Epithelial cell of prostate (primary cell): ENCODE measurements around the gene TARS3.
"Not testable (repeated sequence)": the region's sequence is repeated elsewhere in the genome, so short reads cannot be mapped to it uniquely, and the experiment has no call there.

Experiments used
- DNase-seq: peaks from one replicate; pipeline ENCODE4 v3.0.0-alpha.2; 2011; ENCODE audit warnings: low read depth, low spot score
- H3K27ac ChIP-seq: fragments of 450-650 bp; 2 replicates; pipeline ENCODE4 v1.5.1; 2017; ENCODE audit warnings: mild to moderate bottlenecking

Gene TARS3

GRCh38 chr15:101657968-101658784 is 66.1 kb downstream of the TARS3 start:
- no peak for DNase-seq
- H3K27ac ChIP-seq: no peak overlapping the region

GRCh38 chr15:101657171-101657570 is 67.1 kb downstream of the TARS3 start:
- no peak for DNase-seq
- no peak overlapping the region for H3K27ac ChIP-seq

DNA sequence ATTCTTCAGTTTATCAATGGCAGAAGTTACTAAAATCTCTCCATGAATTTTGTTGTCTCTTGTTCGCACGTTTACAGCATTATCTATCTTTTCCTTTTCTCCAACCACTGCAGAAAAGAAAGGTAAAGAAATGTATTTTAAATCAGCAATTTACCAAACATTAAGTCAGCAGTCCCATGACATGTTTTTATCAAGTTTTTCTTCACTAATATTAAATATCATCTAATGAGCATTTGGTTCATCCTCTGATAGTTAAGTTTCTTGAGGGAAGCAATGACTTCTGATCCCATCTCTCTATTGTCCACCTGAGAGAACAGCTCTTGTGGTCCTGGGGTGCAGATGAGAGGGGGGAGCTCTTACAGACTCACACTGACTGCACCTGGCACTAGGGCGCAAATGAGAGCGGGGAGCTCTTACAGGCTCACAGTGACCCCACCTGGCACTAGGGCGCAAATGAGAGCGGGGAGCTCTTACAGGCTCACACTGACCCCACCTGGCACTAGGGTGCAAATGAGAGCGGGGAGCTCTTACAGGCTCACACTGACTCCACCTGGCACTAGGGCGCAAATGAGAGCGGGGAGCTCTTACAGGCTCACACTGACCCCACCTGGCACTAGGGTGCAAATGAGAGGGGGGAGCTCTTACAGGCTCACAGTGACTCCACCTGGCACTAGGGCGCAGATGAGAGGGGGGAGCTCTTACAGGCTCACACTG is 69.5 kb downstream of the TARS3 start:
- not testable (repeated sequence) for H3K27ac ChIP-seq, DNase-seq

- no peak for DNase-seq
- no peak overlapping the region for H3K27ac ChIP-seq
Observed at GRCh38 chr15:101654171-101654570, 70.1 kb downstream of the TARS3 start.

DNA sequence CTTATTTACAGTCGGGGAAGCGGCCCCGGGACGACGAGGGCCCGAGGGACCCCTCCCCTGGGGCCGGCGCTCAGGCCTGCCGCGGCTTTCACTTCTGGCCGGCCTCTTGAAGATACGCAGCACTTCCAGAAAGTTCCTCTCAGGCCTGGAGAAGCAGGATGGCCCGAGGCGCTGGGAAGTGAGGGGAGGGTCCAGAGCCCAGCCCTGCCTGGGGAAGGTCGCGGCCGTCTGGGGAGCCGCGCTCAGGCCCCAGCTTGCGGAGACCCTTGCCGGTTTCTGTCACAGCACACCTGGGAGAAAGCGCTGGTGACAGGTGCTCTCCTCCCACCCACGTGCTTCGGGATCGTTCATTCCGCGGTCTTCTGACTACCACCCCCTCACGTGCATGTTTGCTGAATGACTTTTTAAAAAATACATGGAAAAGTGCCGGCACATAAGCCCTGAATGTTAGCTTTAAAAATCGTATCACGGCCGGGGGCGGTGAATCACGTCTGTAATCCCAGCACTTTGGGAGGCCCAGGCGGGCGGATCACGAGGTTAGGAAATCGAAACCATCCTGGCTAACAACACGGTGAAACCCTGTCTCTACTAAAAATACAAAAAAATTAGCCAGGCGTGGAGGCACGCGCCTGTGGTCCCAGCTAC is 71.4 kb downstream of the TARS3 start:
- H3K27ac ChIP-seq: peak overlapping the region; percentile 97
- DNase-seq: no peak

GRCh38 chr15:101652098-101652785 is 72.0 kb downstream of the TARS3 start, which contains the start of gene TM2D3:
TM2D3 (minus strand) TSS chr15:101652381; CDS start chr15:101652361, 20 bp downstream.
- no peak for DNase-seq
- H3K27ac ChIP-seq: peak within 1 kb of the TSS; percentile 97

- H3K27ac ChIP-seq: peak overlapping the region; percentile 97
- DNase-seq: no peak
Observed at GRCh38 chr15:101651554-101652097, 72.6 kb downstream of the TARS3 start.

DNA sequence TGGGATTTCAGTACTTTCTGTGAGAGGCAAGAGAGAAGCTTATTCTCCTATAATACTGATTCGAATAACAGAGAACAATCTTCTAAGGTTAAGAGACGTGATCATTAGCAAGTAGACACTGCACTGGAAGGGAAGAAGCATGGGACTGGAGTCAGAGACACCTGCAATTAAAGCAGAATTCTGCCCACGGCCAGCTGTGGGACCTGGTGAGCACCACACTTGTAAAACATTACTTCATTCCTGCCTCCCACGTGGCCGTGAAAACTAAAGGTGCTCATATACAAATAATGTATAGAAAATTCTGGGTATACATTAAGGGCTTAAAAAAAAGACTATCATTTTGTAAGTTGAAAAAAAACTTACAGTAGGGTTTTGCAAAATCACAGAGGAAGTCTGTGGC is 74.1 kb downstream of the TARS3 start:
- no peak for DNase-seq
- H3K27ac ChIP-seq: no peak overlapping the region

- no peak for DNase-seq
- H3K27ac ChIP-seq: no peak overlapping the region
Observed at GRCh38 chr15:101648356-101648755, 75.9 kb downstream of the TARS3 start.

GRCh38 chr15:101647251-101647650 is 77.0 kb downstream of the TARS3 start:
- no peak overlapping the region for H3K27ac ChIP-seq
- DNase-seq: no peak

DNA sequence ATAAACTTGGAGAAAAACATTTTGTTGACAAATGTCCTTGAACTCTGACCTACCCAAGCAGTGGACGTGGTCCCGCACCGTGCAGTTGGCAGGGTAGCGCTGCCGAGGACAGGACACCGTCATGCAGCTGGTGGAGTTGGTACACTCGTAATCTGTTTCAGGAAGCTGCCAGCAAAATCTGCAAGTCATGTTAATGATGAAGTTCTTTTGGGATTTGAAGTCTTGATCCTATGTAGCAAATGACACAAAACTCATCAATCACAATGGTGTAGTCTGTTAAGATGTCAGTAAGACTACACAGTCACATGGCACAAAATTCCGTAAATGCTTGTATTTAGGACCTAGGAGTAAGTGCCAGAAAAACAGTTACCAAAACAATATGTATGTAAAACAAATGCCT is 77.6 kb downstream of the TARS3 start:
- H3K27ac ChIP-seq: no peak overlapping the region
- DNase-seq: no peak

GRCh38 chr15:101642361-101642760 is 81.9 kb downstream of the TARS3 start:
- H3K27ac ChIP-seq: peak overlapping the region; percentile 41
- no peak for DNase-seq

- no peak for DNase-seq
- peak overlapping the region; percentile 41 for H3K27ac ChIP-seq
Observed at GRCh38 chr15:101641894-101642293, 82.4 kb downstream of the TARS3 start.

- DNase-seq: peak; percentile 8
- peak overlapping the region; percentile 41 for H3K27ac ChIP-seq
Observed at GRCh38 chr15:101641129-101641764, 83.0 kb downstream of the TARS3 start.

DNA sequence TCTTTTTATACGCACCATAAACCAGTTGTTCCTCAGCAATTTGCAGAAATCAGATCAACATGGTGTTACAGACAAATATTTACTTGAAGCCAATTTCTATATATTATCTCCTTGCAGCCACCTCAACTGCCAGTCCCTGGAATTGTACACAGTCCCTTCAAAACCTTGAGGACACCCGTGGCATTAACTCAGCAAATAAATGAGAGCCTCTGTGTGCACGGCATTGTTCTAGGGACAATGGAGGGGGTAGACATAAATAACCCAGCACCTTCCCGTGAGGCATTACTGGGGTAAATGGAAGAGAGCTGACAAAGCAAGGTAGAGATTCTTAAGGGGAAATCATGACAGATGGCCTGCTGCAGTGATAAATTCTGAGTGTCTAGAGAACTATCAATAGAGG is 84.6 kb downstream of the TARS3 start:
- H3K27ac ChIP-seq: no peak overlapping the region

GRCh38 chr15:101637919-101638318 is 86.4 kb downstream of the TARS3 start:
- no peak for DNase-seq
- peak overlapping the region; percentile 51 for H3K27ac ChIP-seq

More for the DNA sequence above, 84.6 kb downstream of the TARS3 start:
- no peak for DNase-seq

DNA sequence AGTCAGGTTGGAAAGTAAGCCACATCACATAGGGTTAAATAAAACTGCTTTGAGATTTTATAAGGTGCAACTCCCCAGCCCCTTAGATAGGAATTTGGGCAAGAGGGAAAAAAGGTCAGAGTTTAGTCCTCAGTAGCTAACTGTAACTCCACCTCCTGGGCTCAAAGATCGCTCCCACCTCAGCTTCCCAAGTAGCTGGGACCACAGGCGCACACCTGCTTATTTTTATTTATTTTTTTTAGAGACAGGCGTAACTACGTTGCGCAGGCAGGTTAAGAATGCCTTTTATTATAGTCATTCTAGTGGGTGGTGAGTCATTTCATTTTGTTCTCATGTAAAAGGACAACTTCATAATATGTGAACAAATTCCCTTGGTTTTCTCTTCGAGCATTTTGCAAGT is 86.8 kb downstream of the TARS3 start:
- peak overlapping the region; percentile 51 for H3K27ac ChIP-seq
- peak; percentile 22 for DNase-seq

DNA sequence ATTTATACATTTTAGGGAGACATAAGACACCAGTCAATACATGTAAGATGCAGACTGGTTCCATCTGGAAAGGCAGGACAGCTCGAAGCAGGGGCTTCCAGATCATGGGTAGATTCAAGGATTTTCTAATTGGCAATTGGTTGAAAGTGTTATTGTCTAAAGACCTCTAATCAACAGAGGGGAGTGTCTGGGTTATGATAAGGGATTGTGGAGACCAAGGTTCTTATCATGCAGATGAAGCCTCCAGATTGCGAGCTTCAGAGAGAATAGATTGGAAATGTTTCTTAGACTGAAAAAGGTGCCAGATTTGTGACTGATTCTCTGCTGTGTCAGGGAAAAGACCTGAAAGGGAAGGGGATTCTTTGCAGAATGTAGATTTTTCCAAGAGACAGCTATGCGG is 87.2 kb downstream of the TARS3 start:
- no peak for DNase-seq
- H3K27ac ChIP-seq: no peak overlapping the region

- DNase-seq: no peak
- H3K27ac ChIP-seq: no peak overlapping the region
Observed at GRCh38 chr15:101635944-101636727, 88.1 kb downstream of the TARS3 start.
